HG03460 (cell line): ENCODE measurements around the gene FGD3.

Source experiments
- ATAC-seq: cut with Tn5 transposase; IDR thresholded peaks from one replicate; pipeline ENCODE4 v1.9.1; 2021; ENCODE audit not compliant: unreplicated experiment

Gene FGD3

DNA sequence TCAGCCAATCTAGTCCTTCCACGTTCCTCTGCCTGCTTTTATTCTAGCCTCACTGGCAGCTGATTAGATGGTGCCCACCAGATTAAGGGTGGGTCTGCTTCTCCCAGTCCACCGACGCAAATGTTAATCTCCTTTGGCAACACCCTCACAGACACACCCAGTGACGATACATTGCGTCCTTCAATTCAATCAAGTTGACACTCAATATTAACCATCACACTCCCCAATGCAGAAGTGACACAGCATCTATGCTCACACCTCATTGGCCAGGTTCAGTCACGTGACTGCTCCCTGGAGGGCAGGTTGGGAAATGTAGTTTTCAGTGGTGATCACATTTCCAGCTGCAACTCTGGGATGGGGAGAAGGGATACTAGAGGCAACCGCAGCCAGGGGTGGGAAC lies 124.1 kb downstream of the FGD3 start:
- ATAC-seq, result no peak

GRCh38 chr9:93072383-93072795 lies 125.1 kb downstream of the FGD3 start:
- no peak for ATAC-seq

- ATAC-seq, result no peak
These were observed 128.9 kb downstream of the FGD3 start for GRCh38 chr9:93076101-93076791.

DNA sequence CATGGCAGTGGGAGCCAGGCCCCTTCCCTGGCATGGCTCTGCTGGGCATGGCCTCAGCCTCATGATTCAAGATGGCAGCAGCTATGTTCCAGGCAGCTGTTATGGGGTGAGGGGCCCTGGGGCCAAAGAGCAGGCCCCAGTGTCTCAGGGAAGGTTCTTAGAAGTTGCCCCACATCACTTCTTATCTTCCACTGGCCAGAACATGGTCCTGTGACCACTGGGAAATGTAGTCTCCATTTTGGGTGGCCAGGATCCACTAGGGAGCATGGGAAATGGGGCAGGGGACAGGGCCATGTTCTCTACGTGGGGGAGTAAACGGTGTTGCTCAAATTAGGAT lies 129.4 kb downstream of the FGD3 start:
- no peak for ATAC-seq

DNA sequence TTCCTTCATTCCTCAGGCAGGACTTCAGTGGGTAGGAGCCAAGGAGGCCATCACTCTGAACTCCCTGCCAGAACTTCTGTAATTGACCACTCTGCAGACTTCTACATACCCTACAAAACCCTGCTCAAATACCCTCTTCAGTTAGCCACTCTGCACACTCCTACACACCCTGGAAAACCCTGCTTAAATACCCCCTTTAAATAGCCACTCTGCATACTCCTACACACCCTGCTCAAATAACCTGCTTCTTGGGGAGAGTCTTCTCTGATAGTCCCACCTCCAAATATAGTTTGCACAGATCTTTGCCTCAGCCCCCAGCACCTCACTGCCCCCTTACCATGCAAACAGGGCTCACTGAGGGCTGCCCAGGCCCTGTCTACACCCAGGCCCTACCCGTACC lies 130.0 kb downstream of the FGD3 start:
- ATAC-seq, result no peak

DNA sequence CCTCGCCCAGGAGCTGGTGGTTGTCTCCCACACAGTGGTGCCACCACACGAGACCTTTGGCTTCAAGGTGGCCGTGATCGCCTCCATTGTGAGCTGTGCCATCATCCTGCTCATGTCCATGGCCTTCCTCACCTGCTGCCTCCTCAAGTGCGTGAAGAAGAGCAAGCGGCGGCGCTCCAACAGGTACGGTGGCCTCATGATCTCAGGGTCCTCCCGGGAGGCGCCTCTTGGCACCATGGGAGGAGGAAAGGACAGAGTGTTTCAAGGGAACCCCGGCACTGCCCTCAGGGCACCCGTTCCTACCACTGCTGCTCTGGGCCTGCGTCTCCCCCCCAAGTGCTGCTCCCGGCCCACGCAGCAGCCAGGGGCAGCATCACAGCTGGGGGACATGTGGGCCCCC lies 130.5 kb downstream of the FGD3 start:
- ATAC-seq, result no peak

DNA sequence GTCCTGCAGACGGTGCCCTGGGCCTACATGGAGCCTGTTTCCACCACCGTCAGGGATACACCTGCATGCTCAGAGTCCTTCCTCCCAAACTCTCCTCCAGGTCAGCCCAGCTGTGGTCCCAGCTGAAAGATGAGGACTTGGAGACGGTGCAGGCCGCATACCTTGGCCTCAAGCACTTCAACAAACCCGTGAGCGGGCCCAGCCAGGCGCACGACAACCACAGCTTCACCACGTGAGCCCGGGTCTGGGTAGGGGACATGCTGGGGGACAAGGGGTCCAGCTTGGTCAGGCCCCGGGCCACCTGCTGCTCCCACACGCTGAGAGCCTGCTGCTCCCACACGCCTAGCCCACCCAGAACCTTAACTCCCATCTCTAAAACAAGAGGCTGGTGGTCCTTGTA lies 132.0 kb downstream of the FGD3 start:
- no peak for ATAC-seq

DNA sequence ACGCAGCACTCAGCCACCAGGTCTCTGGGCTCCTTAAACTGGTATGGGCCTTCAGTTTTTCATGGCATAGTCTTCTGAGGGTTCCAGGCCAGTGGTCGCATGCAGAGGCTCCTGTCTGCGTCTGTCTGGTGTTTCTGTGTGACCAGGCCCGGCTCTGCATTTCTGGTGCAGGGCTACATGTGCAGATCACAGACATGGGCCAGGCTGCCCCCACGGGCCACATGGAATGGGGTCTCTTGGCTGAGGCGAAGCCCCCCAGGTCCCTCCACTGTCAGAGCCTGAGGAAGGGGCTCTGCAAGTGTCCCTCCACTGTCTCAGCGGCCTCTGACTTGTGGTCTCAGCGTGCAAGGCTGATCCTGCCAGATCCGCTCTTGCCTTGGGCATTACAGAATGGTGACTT lies 133.1 kb downstream of the FGD3 start:
- no peak for ATAC-seq

DNA sequence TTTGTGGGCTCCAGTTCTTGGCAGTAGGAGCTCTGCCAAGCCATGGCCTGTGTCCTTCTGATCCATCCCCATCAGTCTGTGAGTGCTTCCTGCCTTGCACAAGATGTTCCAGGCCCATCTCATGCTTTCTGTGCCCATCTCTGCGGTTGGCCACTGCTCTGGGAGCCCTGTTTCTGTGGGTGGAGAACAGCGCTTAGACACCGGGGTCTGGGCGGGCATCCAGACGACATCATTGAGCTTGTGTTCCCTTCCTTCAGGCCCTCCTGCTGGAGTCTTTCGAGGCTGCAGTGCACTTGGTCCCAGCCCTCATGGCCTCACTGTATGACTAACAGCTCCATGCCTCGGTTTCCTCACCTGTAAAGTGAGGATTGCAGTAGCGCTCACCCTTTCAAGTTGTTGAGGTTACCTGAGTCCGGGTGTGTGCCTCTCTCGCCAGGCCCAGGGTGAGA lies 133.8 kb downstream of the FGD3 start:
- no peak for ATAC-seq

DNA sequence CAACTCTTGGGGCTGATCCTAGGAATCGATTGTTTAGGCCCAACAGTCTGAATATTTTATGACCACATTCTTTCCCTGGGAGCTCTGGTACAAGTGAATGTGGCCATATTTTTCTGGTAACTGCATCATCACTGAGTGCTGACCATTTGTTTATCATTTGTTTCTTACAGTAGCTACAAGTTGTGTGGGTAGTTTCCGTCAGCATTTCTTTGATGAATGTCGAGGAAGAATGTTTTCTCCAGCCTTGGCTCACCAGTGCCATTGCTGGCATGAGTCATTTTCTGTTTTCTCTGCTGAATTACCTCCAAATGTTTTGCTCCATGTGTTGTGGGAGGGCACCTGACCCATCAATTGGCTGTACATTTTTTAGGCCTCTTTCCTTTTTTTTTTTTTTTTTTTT lies 134.6 kb downstream of the FGD3 start:
- ATAC-seq, result no peak

DNA sequence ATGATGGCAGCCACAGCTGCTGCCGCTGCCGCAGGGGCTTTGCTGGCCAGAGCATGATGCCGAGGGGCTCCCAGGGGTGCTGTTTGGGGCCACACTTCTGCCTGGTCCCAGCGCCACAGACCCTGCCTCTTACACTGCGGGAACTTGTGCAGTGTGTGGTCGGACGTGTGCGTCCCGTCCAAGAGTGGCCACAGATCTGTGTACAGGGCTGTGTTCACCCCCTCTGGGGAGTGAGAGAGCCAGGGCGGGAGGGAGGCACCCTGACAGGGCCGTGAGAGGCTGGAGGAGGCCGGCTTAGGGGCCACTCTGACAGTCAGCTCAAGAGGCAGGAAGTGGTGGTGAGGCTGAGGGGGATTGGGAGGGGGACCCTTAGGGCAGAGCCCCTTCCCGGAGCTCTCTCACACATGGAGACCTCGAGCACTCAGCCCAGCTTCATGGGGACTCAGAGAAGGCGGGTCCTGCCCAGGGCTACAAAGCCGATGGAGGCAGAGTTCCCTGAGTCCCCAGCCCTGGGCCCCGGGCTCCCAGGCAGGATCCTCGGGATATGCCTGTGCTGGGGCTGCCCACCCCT lies 135.6 kb downstream of the FGD3 start:
- no peak for ATAC-seq

DNA sequence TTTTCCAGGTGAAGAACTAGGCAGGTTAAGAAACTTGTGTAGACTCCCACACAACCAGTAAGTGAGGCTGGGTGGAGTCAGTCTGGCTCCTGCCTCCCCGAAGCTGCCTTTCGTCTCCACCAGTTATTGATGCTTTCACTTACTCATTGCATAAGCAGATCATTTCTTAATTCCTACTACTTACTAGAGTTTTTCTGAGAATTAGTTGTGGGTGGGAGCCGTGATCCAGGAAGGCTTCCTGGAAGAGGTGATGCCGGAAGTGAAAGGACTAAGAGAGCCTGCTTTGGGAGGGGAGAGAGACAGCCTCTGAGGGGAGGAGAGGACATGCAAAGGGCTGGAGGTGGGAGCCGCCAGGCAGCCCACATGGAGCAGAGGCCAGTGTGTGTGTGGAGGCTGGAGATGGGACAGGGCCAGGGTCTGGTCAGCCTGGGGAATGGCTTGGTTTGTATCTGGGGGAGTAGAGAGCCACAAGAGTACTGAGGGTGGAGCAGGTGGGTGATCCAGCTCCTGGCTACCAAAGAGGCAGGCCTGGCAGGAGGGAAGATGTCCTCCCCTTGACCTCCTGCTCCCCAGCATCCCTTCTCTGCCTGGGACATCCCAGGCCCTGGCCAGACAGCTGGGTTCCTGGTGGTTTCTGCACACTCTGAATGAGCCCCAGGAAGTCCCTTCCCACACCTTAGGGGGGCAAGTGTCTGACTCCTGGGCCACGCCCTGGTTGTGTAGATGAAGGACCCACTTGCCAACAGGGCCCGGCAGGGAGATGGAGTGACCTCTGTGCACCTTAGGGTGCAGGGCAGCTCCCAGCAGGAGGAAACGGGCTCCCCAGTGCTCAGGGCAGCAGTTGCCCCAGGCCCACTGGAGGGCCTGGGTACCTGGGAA lies 136.5 kb downstream of the FGD3 start:
- no peak for ATAC-seq

DNA sequence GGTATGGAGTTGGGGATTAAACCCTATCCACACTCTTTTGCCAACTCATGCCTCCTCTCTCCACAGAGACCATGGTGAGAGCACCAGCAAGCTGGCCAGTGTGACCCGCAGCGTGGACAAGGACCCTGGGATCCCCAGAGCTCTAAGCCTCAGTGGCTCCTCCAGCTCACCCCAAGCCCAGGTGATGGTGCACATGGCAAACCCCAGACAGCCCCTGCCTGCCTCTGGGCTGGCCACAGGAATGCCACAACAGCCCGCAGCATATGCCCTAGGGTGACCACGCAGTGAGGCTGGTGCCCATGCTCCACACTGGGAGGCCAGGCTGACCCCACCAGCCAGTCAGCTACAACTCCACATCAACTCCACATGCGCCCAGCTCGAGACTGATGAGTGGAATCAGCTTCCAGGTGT lies 137.2 kb downstream of the FGD3 start:
- no peak for ATAC-seq

DNA sequence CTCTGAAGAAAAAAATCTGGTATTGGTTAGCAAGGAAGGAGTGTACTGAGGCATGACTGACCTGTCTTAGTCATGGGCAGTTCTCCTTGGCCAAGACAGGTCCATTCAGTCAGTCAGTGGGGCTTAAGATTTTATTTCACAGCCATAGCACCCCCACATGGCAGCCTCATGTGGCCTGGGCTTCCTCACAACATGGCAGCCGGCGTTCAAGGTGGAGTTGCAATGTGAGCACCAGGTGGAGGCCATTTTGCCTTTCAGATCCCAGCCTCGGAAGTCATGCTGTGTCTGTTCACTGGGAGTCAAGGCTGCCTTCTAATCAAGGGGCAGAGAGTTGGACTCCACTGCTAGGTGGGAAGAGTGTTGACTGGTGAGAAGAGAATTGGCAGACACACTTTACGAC lies 138.4 kb downstream of the FGD3 start:
- no peak for ATAC-seq
